ENCODE data around the gene HNRNPDL.

HNRNPDL gene

DNA sequence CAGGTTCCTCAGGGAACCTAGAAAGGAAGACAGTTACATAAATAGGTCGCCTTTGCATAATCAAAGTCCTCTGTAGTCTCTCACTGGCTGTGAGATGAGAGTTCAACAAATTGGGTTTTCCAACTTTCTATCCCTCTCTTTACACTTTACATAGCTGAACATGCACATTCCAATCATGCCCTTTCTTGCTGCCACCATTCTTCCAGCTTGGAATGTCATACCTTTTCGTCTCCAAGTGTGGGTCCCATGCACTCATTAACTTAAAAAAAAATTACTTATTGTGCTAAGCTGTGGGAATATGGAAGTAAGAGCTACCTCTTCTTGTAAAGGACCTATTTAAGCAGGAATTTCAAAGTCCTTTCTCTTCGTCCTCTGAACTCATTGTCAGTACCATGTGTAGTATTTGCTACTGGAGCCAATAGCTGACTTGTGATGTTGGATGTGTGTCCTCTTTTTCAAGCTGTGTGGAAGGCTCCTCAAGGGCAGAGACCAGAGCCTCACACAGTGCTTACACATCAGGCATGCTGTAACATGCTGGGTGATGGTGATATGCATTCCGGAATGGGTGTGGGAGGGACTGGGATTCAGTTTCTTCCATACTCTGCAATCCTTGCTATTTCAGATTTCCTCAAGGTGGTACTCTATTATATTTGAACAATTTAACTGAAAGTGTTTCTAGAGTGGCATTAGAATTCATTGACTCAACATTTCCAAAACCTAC lies 7.2 kb upstream of the HNRNPDL start:
- Histone ChIP-seq H3K79me2 (ENCODE audit: insufficient read depth, low read length) (peaks cover 96% of the 10 kb centered on the region), H3K9ac (ENCODE audit: low read length) (no peak overlapping the region), H3K4me2 (ENCODE audit: low read depth, low read length, poor library complexity, severe bottlenecking) (no peak overlapping the region), H3K9me3 (ENCODE audit: insufficient read depth, low read length) (no peaks in the 10 kb centered on the region), H3K36me3 (ENCODE audit: low read length) (0 out of 2 replicates have a peak, but pooled peaks cover 2% of the 10 kb centered on the region), H2AFZ (ENCODE audit: low read depth, low read length, severe bottlenecking) (no peak overlapping the region), H4K20me1 (ENCODE audit: low read depth, low read length) (peaks cover 3% of the 10 kb centered on the region; the same call in 1 of the 2 replicates), H3K4me3 (ENCODE audit: insufficient read depth, low read length, poor library complexity, severe bottlenecking) (no peak overlapping the region), H3K27ac (ENCODE audit: low read depth, low read length) (no peak overlapping the region), H3K9me2 (replicated peaks; ENCODE audit: insufficient read depth, low read length) (no peaks in the 10 kb centered on the region), H3K27me3 (ENCODE audit: low read length) (no peaks in the 10 kb centered on the region), H3F3A (ENCODE audit: insufficient read depth) (no peaks in the 10 kb centered on the region)
- TF ChIP-seq EZH2phosphoT487 (conservative IDR thresholded peaks at IDR 0.05; ENCODE audit: low read length) = no peak
- TF ChIP-seq, protein P1, sequence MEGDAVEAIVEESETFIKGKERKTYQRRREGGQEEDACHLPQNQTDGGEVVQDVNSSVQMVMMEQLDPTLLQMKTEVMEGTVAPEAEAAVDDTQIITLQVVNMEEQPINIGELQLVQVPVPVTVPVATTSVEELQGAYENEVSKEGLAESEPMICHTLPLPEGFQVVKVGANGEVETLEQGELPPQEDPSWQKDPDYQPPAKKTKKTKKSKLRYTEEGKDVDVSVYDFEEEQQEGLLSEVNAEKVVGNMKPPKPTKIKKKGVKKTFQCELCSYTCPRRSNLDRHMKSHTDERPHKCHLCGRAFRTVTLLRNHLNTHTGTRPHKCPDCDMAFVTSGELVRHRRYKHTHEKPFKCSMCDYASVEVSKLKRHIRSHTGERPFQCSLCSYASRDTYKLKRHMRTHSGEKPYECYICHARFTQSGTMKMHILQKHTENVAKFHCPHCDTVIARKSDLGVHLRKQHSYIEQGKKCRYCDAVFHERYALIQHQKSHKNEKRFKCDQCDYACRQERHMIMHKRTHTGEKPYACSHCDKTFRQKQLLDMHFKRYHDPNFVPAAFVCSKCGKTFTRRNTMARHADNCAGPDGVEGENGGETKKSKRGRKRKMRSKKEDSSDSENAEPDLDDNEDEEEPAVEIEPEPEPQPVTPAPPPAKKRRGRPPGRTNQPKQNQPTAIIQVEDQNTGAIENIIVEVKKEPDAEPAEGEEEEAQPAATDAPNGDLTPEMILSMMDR (IDR thresholded peaks at IDR 0.05; ENCODE audit: insufficient read depth, low read length, poor library complexity, severe bottlenecking) = no peak

DNA sequence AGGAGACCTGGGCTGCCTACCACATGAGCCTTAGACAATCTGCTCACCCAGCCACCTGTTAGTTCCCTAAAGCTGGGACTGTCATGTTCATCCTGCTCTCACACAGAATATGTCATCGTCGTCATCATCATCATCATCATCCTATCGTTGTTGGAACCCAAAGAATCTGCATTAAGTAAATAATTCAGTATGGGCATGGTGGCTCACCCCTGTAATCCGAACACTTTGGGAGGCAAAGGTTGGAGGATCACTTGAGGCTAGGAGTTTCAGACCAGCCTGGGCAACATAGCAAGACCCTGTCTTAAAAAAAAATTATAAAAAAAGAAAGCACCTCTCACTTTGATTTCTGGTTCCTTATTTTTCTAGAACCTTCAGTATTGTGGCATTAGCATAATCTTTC lies 6.5 kb upstream of the HNRNPDL start:
- Histone ChIP-seq H3K9ac (ENCODE audit: low read length) (no peak overlapping the region), H4K20me1 (ENCODE audit: low read depth, low read length) (peaks cover 3% of the 10 kb centered on the region; the same call in 1 of the 2 replicates), H3K4me2 (ENCODE audit: low read depth, low read length, poor library complexity, severe bottlenecking) (no peak overlapping the region), H2AFZ (ENCODE audit: low read depth, low read length, severe bottlenecking) (no peak overlapping the region), H3K4me3 (ENCODE audit: insufficient read depth, low read length, poor library complexity, severe bottlenecking) (no peak overlapping the region), H3K27ac (ENCODE audit: low read depth, low read length) (no peak overlapping the region), H3F3A (ENCODE audit: insufficient read depth) (no peaks in the 10 kb centered on the region; the same call in 1 of the 2 replicates), H3K79me2 (ENCODE audit: insufficient read depth, low read length) (peaks cover 96% of the 10 kb centered on the region), H3K27me3 (ENCODE audit: low read length) (no peaks in the 10 kb centered on the region), H3K36me3 (ENCODE audit: low read length) (0 out of 2 replicates have a peak, but pooled peaks cover 2% of the 10 kb centered on the region), H3K9me2 (replicated peaks; ENCODE audit: insufficient read depth, low read length) (no peaks in the 10 kb centered on the region), H3K9me3 (ENCODE audit: insufficient read depth, low read length) (no peaks in the 10 kb centered on the region)
- TF ChIP-seq EZH2phosphoT487 (conservative IDR thresholded peaks at IDR 0.05; ENCODE audit: low read length) = no peak
- TF ChIP-seq, protein P1 (IDR thresholded peaks at IDR 0.05; ENCODE audit: insufficient read depth, low read length, poor library complexity, severe bottlenecking) = no peak

DNA sequence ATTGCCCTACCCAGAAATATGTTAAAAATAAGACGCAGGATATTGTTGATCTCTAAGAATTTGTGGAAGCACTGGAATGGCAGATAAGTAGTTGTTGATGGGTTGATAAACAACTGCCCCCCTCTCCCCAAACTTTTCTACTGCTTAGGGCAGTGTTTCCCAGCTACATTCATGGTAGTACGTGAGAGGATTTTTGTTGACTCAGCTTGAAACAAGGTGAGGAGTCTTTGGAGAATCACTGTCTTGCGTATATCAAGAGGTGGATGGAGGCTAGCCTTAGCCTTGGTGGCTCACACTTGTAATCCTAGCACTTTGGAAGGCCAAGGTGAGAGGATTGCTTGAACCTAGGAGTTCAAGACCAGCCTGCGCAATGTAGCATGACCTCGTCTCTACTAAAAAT lies 5.9 kb upstream of the HNRNPDL start:
- H3K36me3 ChIP-seq (ENCODE audit: low read length) = 0 out of 2 replicates have a peak, but pooled peaks cover 2% of the 10 kb centered on the region
- no peak overlapping the region for H2AFZ ChIP-seq (ENCODE audit: low read depth, low read length, severe bottlenecking)
- H3K27me3 ChIP-seq (ENCODE audit: low read length) = no peaks in the 10 kb centered on the region
- no peaks in the 10 kb centered on the region for H3K9me2 ChIP-seq (replicated peaks; ENCODE audit: insufficient read depth, low read length)
- H3K27ac ChIP-seq (ENCODE audit: low read depth, low read length) = no peak overlapping the region
- H3F3A ChIP-seq (ENCODE audit: insufficient read depth) = no peaks in the 10 kb centered on the region; the same call in 1 of the 2 replicates
- H3K4me3 ChIP-seq (ENCODE audit: insufficient read depth, low read length, poor library complexity, severe bottlenecking) = no peak overlapping the region
- H3K79me2 ChIP-seq (ENCODE audit: insufficient read depth, low read length) = peaks cover 96% of the 10 kb centered on the region
- no peak for TF ChIP-seq EZH2phosphoT487 (conservative IDR thresholded peaks at IDR 0.05; ENCODE audit: low read length)
- TF ChIP-seq, protein P1 (IDR thresholded peaks at IDR 0.05; ENCODE audit: insufficient read depth, low read length, poor library complexity, severe bottlenecking) = no peak
- no peaks in the 10 kb centered on the region for H3K9me3 ChIP-seq (ENCODE audit: insufficient read depth, low read length)
- H3K9ac ChIP-seq (ENCODE audit: low read length) = no peak overlapping the region
- peaks cover 7% of the 10 kb centered on the region; the same call in 1 of the 2 replicates for H4K20me1 ChIP-seq (ENCODE audit: low read depth, low read length)
- H3K4me2 ChIP-seq (ENCODE audit: low read depth, low read length, poor library complexity, severe bottlenecking) = no peak overlapping the region

Data from SU-DHL-6 (cell line).